Neural crest cell (in vitro differentiated cells): ENCODE measurements around the gene SERTAD2. TPM values are rescaled to one million over a fixed set of nuclear protein-coding genes. Genes with fewer than 3 reads are reported as not detected.

Experiments
- DNase-seq: peaks from one replicate; pipeline ENCODE4 v3.0.0; 2021; ENCODE audit warnings: low read depth, mixed read lengths, low spot score
- H3K27ac Mint-ChIP-seq: one replicate; pipeline ENCODE4 v1.8.0; 2021; ENCODE audit warnings: mild to moderate bottlenecking, mixed read lengths; ENCODE audit not compliant: unreplicated experiment
- H3K27me3 Mint-ChIP-seq: 2 replicates; pipeline ENCODE4 v1.8.0; 2021; ENCODE audit warnings: low read depth, mild to moderate bottlenecking, mixed read lengths
- H3K36me3 Mint-ChIP-seq: 2 replicates; pipeline ENCODE4 v1.8.0; 2021; ENCODE audit warnings: low read depth, mild to moderate bottlenecking, mixed read lengths
- H3K4me1 Mint-ChIP-seq: 2 replicates; pipeline ENCODE4 v1.8.0; 2021; ENCODE audit warnings: mixed read lengths
- H3K4me3 Mint-ChIP-seq: one replicate; pipeline ENCODE4 v1.8.0; 2021; ENCODE audit warnings: mild to moderate bottlenecking, mixed read lengths
- H3K9me3 Mint-ChIP-seq: 2 replicates; pipeline ENCODE4 v1.8.0; 2021; ENCODE audit warnings: mixed read lengths
- total RNA-seq: library from RNA; stranded (reverse); gene quantifications from 2 replicates; pipeline ENCODE4 v1.2.1, GENCODE V29; 2021
- TF ChIP-seq, protein P1 (sequence below): fragments of 200-600 bp; sonication (generic); conservative IDR thresholded peaks from 2 replicates; pipeline ENCODE4 v1.5.0; 2021; ENCODE audit warnings: antibody characterized with exemption, mild to moderate bottlenecking

SERTAD2 gene
- total RNA-seq, 1 donor from 2014 or later: 16.8 TPM

DNA sequence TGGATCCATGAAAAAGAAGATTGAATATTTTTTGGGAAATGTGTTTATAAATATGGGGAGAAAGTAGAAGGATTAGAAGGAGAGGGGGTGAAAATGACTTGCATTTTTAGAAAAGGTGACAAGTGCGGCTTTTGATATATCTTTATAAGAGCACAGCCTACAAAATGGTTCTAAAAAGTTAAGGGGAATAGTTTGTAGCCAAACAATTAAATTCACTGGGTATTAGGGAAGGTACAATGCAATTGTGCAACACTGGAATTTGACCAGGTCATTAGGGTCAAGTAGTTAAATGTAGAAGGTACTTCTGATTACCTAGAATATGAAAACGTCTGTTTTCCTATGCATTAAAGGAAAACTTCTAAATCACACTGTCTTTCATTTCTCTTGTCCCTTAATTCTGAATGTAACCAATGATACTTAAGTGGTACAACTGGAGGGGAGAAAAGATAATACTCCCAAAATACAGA, 44.5 kb upstream of the SERTAD2 start:
- no peak overlapping the region for H3K27ac Mint-ChIP-seq
- no peak overlapping the region for H3K4me3 Mint-ChIP-seq
- no peaks in the 10 kb centered on the region for H3K27me3 Mint-ChIP-seq

DNA sequence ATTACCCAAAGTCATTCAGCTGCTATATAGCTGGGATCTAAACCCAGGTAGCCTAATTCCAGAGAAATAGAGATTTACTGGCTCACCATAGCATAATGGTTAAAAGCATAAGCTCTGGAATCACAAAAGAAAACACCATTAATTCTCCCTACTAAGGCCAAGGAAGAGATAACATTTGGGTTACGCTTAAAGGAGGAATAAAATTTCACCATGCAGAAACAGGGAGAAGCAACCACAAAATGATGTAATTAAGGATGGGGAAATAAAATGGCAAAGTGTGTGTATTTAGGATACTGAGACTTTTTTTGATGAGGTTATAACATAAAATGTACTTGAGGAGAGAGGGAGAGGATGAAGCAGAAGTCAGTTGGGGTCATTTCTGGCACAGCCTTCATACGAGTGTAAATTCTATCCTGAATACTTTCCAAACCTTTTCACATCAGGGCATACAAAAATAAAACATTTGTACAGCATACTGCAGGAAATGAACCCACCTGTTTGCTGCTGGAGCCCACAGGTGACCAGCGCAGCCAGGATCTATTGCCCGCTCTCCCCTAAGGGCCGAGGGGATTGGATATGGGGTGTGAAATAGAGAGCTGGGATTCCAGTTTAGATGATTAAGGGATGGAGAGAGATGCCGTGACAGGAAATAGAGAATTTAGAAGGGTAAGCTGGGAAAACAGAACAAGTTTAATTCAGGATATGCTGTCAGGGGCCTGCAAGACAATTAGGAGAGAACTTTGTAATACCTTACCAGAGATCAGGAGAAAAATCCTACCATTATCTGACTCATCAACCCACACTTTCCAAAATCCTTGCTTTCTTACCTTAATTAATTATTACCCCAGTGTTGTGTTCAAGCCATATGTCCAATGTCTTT, 43.8 kb upstream of the SERTAD2 start:
- Mint-ChIP-seq H3K36me3 (peaks cover 3% of the 10 kb centered on the region), H3K9me3 (no peaks in the 10 kb centered on the region), H3K4me3 (no peak overlapping the region), H3K27me3 (no peaks in the 10 kb centered on the region), H3K4me1 (no peaks in the 10 kb centered on the region), H3K27ac (no peak overlapping the region)
- DNase-seq: no peak
- TF ChIP-seq, protein P1, sequence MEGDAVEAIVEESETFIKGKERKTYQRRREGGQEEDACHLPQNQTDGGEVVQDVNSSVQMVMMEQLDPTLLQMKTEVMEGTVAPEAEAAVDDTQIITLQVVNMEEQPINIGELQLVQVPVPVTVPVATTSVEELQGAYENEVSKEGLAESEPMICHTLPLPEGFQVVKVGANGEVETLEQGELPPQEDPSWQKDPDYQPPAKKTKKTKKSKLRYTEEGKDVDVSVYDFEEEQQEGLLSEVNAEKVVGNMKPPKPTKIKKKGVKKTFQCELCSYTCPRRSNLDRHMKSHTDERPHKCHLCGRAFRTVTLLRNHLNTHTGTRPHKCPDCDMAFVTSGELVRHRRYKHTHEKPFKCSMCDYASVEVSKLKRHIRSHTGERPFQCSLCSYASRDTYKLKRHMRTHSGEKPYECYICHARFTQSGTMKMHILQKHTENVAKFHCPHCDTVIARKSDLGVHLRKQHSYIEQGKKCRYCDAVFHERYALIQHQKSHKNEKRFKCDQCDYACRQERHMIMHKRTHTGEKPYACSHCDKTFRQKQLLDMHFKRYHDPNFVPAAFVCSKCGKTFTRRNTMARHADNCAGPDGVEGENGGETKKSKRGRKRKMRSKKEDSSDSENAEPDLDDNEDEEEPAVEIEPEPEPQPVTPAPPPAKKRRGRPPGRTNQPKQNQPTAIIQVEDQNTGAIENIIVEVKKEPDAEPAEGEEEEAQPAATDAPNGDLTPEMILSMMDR: no peak

More for the DNA sequence above, 44.5 kb upstream of the SERTAD2 start:
- DNase-seq: no peak
- H3K4me1 Mint-ChIP-seq: no peaks in the 10 kb centered on the region
- no peaks in the 10 kb centered on the region for H3K9me3 Mint-ChIP-seq
- TF ChIP-seq, protein P1: no peak
- H3K36me3 Mint-ChIP-seq: peaks cover 1% of the 10 kb centered on the region

DNA sequence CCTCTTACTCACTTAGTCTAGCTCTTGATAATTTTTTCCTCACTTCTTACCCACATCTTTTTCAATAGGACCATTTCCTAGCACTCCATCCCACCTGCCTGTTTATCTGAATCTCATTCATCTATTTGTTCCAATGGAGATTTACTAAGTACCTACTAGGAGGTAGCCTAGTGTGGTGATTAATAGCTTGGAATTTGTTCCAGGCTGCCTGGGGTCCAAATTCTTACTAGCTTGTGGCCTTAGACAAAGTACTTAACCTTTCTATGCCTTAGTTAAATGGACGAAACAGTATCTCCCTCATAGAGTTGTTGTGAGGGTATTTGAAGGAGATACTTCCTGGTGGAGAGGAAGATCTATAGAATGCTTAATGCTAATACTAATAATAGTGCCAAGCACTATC, 42.9 kb upstream of the SERTAD2 start:
- no peak for DNase-seq
- peaks cover 2% of the 10 kb centered on the region for H3K9me3 Mint-ChIP-seq
- H3K36me3 Mint-ChIP-seq: peaks cover 5% of the 10 kb centered on the region

DNA sequence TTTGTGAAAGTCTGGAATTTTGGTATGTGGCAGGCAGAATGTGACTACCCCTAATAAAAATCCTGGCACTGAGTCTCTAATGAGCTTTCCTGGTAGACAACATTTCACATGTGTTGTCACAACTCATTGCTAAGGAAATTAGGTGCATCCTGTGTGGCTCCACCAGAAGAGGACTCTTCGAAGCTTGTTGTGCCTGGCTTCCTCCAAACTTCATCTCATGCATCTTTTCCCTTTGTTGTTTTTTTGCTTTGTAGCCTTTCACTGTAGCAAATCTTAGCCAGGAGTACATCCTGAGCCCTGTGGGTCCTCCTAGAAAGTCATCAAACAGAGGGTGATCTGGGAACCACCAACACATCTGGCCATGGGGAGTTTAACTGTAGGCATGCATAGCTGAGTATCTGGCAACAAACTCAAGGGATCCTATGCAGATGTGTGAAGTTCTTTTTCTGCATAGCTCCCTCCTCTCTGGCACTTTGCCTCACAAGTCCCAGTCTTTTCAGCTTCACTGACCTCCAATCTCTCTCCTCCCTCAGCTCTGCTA, 42.1 kb upstream of the SERTAD2 start:
- H3K4me3 Mint-ChIP-seq: no peak overlapping the region
- no peak for DNase-seq
- no peaks in the 10 kb centered on the region for H3K4me1 Mint-ChIP-seq
- H3K27me3 Mint-ChIP-seq: no peaks in the 10 kb centered on the region
- peaks cover 5% of the 10 kb centered on the region for H3K36me3 Mint-ChIP-seq
- peaks cover 2% of the 10 kb centered on the region for H3K9me3 Mint-ChIP-seq
- TF ChIP-seq, protein P1: no peak
- no peak overlapping the region for H3K27ac Mint-ChIP-seq

More for the DNA sequence above, 42.9 kb upstream of the SERTAD2 start:
- no peaks in the 10 kb centered on the region for H3K27me3 Mint-ChIP-seq
- no peaks in the 10 kb centered on the region for H3K4me1 Mint-ChIP-seq
- TF ChIP-seq, protein P1: no peak
- H3K27ac Mint-ChIP-seq: no peak overlapping the region
- no peak overlapping the region for H3K4me3 Mint-ChIP-seq

DNA sequence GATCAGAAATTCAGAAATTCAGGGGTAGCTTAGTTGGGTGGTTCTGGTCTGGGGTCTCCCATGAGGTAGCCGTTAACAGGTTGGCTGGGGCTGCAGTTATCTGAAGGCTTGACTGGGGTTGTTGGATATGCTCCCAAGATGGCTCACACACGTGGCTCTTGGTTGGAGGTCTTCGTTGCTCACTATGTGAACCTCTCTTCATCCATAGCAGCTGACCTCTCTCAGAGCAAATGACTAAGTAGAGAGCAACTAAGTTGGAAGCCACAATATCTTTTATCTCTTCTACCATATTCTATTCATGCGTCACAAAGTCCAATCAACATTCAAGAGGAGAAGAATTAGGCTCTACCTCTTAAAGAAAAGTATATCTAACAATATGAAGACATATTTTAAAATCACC, 38.7 kb upstream of the SERTAD2 start:
- H3K4me1 Mint-ChIP-seq: peaks cover 4% of the 10 kb centered on the region
- H3K27ac Mint-ChIP-seq: no peak overlapping the region
- TF ChIP-seq, protein P1: no peak
- H3K9me3 Mint-ChIP-seq: peaks cover 2% of the 10 kb centered on the region
- H3K27me3 Mint-ChIP-seq: no peaks in the 10 kb centered on the region
- peaks cover 5% of the 10 kb centered on the region for H3K36me3 Mint-ChIP-seq
- DNase-seq: no peak
- no peak overlapping the region for H3K4me3 Mint-ChIP-seq
